GM20000 (cell line): Measurements from ENCODE around the gene EIF3K.

Source experiments
- DNase-seq: peaks from one replicate; pipeline ENCODE4 v3.0.0; 2012; ENCODE audit warnings: low spot score
- TF ChIP-seq, protein P1 (sequence below): IDR thresholded peaks from 2 replicates; pipeline ENCODE4 v1.5.1; 2012; ENCODE audit warnings: mild to moderate bottlenecking, control low read depth; ENCODE audit errors: extremely low read depth, missing control alignments

EIF3K gene

DNA sequence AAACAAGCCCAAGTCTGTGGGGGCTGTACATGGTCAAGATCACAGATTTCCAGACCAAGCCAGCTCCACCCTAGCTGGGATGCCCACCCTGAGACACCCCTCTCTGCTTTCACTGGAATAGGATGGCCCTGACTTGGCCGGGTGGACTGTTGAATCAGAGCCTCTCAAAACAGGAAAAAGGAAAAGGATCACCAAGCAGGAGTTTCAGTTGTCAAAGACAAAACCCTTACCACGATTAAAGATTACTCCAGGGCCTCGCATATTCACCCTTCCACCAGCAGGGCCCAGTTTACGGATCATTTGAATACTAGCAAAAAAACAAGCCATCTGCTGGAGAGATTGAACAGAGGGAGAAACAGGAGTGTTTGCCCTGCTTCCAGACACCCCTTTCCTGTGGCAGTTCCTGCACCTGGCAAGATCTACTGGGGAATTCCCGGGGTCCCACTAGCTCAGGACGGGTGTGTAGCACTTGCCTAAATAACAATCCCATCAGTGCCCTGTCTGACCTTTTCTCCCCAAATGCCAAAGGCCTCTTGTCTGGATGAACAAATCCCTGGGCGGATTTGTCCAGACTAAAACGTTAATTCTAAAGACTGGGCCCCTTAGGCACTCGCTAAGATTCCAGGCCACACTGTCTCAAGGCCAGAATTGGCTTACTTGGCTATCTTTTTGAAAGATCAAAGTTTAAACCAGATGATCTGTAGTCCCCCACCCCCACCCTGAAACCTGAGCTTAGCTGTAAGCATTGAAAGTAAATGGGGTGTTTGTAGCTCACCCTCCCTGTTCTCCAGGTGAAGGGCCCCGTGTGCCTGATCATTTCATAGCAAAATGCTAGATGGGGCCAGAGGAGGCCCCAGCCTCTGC, 66.9 kb downstream of the EIF3K start:
- DNase-seq = no peak
- TF ChIP-seq, protein P1, sequence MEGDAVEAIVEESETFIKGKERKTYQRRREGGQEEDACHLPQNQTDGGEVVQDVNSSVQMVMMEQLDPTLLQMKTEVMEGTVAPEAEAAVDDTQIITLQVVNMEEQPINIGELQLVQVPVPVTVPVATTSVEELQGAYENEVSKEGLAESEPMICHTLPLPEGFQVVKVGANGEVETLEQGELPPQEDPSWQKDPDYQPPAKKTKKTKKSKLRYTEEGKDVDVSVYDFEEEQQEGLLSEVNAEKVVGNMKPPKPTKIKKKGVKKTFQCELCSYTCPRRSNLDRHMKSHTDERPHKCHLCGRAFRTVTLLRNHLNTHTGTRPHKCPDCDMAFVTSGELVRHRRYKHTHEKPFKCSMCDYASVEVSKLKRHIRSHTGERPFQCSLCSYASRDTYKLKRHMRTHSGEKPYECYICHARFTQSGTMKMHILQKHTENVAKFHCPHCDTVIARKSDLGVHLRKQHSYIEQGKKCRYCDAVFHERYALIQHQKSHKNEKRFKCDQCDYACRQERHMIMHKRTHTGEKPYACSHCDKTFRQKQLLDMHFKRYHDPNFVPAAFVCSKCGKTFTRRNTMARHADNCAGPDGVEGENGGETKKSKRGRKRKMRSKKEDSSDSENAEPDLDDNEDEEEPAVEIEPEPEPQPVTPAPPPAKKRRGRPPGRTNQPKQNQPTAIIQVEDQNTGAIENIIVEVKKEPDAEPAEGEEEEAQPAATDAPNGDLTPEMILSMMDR = no peak

GRCh38 chr19:38686530-38686888, 67.5 kb downstream of the EIF3K start:
- DNase-seq = peak; percentile 63
- TF ChIP-seq, protein P1 = no peak
